IMR-90 (cell line): ENCODE data around the gene PRM2. TPM values are rescaled to one million over a fixed set of nuclear protein-coding genes. Genes with fewer than 3 reads are reported as not detected.

Experiments used
- ATAC-seq: fragments of 200-7000 bp; cut with Tn5 transposase; 2 replicates; pipeline ENCODE4 v1.9.1; 2020; ENCODE audit warnings: low read depth, mild to moderate bottlenecking, moderate library complexity
- BruUV-seq: library from RNA; stranded (reverse); fragments of 400-500 nt; replicated peaks from 2 replicates; lab custom pipeline; 2021; lab: Mats Ljungman, UMichigan
- CTCF ChIA-PET: fragments of 300-600 bp; formaldehyde crosslinking; extraction: SDS; loops from one replicate; lab custom pipeline; 2021; ENCODE audit warnings: antibody characterized with exemption; lab: Yijun Ruan, JAX
- POLR2A ChIA-PET: fragments of 300-600 bp; sonication (Branson Sonifier 250); formaldehyde crosslinking; loops from one replicate; lab custom pipeline; 2022; ENCODE audit warnings: antibody characterized with exemption; ENCODE audit not compliant: unreplicated experiment; lab: Charles Lee
- DNase-seq: peaks from one replicate; pipeline ENCODE4 v3.0.0; 2013
- H2AFZ ChIP-seq: replicated peaks from 2 replicates; pipeline ENCODE3; 2013; ENCODE audit warnings: low read length, mild to moderate bottlenecking; ENCODE audit not compliant: poor library complexity
- H2AK5ac ChIP-seq: 2 replicates; pipeline ENCODE4 v1.6.1; 2013; ENCODE audit warnings: low read depth, low read length, inconsistent platforms
- H2AK9ac ChIP-seq: replicated peaks from 2 replicates; pipeline ENCODE3; 2013; ENCODE audit warnings: mild to moderate bottlenecking, low read depth, low read length, moderate library complexity; ENCODE audit not compliant: poor library complexity
- H2BK120ac ChIP-seq: 2 replicates; pipeline ENCODE4 v1.6.1; 2013; ENCODE audit warnings: low read depth, low read length, inconsistent platforms
- H2BK15ac ChIP-seq: 3 replicates; pipeline ENCODE4 v1.6.1; 2013; ENCODE audit warnings: low read depth, low read length, inconsistent platforms
- H2BK20ac ChIP-seq: 2 replicates; pipeline ENCODE4 v1.6.1; 2013; ENCODE audit warnings: low read depth, mild to moderate bottlenecking, inconsistent platforms, low read length, moderate library complexity
- H2BK5ac ChIP-seq: 2 replicates; pipeline ENCODE4 v1.6.1; 2013; ENCODE audit warnings: mild to moderate bottlenecking, low read depth, low read length, inconsistent platforms; ENCODE audit not compliant: poor library complexity, severe bottlenecking
- H3K14ac ChIP-seq: replicated peaks from 2 replicates; pipeline ENCODE4 v1.6.1; 2013; ENCODE audit warnings: low read depth, low read length, inconsistent platforms
- H3K18ac ChIP-seq: 2 replicates; pipeline ENCODE4 v1.6.1; 2013; ENCODE audit warnings: low read depth, low read length, control low read depth
- H3K23ac ChIP-seq: 2 replicates; pipeline ENCODE4 v1.6.1; 2013; ENCODE audit warnings: low read depth, low read length, inconsistent platforms
- H3K27ac ChIP-seq: 2 replicates; pipeline ENCODE4 v1.5.1; 2013; ENCODE audit warnings: mild to moderate bottlenecking, control low read depth, low read length; ENCODE audit not compliant: insufficient read depth
- H3K27me3 ChIP-seq: 2 replicates; pipeline ENCODE4 v1.6.1; 2013; ENCODE audit warnings: low read length; ENCODE audit not compliant: control insufficient read depth, insufficient read depth
- H3K36me3 ChIP-seq: 2 replicates; pipeline ENCODE4 v1.6.1; 2013; ENCODE audit warnings: low read length, mixed read lengths; ENCODE audit not compliant: control insufficient read depth, insufficient read depth
- H3K4ac ChIP-seq: 2 replicates; pipeline ENCODE4 v1.6.1; 2013; ENCODE audit warnings: low read depth, low read length, inconsistent platforms
- H3K4me1 ChIP-seq: 2 replicates; pipeline ENCODE4 v1.6.1; 2013; ENCODE audit warnings: low read length, mixed read lengths; ENCODE audit not compliant: control insufficient read depth, insufficient read depth
- H3K4me2 ChIP-seq: 2 replicates; pipeline ENCODE4 v1.6.1; 2013; ENCODE audit warnings: low read depth, mild to moderate bottlenecking, control low read depth, low read length, moderate library complexity
- H3K4me3 ChIP-seq: 2 replicates; pipeline ENCODE4 v1.5.1; 2013; ENCODE audit warnings: low read depth, mild to moderate bottlenecking, control low read depth, low read length, moderate library complexity; ENCODE audit not compliant: insufficient read depth
- H3K56ac ChIP-seq: 2 replicates; pipeline ENCODE4 v1.6.1; 2013; ENCODE audit warnings: low read length, inconsistent platforms; ENCODE audit not compliant: insufficient read depth; ENCODE audit errors: extremely low read depth
- H3K79me1 ChIP-seq, 2 experiments: 2 replicates each; pipeline ENCODE4 v1.6.1; 2013; ENCODE audit warnings: low read length in 2 of 2, inconsistent platforms in 1 of 2, low read depth in 1 of 2
- H3K9ac ChIP-seq: 2 replicates; pipeline ENCODE4 v1.6.1; 2013; ENCODE audit warnings: low read depth, low read length, control low read depth
- H3K9me1 ChIP-seq: 2 replicates; pipeline ENCODE4 v1.6.1; 2013; ENCODE audit warnings: low read length, inconsistent platforms; ENCODE audit not compliant: insufficient read depth
- H3K9me3 ChIP-seq: 2 replicates; pipeline ENCODE4 v1.6.1; 2013; ENCODE audit warnings: low read length; ENCODE audit not compliant: control insufficient read depth, insufficient read depth
- H4K20me1 ChIP-seq: 2 replicates; pipeline ENCODE4 v1.6.1; 2013; ENCODE audit warnings: low read length, inconsistent platforms; ENCODE audit not compliant: insufficient read depth
- H4K5ac ChIP-seq: 2 replicates; pipeline ENCODE4 v1.6.1; 2013; ENCODE audit warnings: mild to moderate bottlenecking, low read depth, low read length, control low read depth
- H4K8ac ChIP-seq, 2 experiments: 2 replicates each; pipeline ENCODE4 v1.6.1; 2013; ENCODE audit warnings: low read depth in 2 of 2, low read length in 2 of 2, control low read depth in 1 of 2, inconsistent platforms in 1 of 2
- H4K91ac ChIP-seq: 2 replicates; pipeline ENCODE4 v1.6.1; 2013; ENCODE audit warnings: low read depth, low read length, inconsistent platforms; ENCODE audit not compliant: insufficient read depth
- BHLHE40 ChIP-seq: fragments of 150-350 bp; IDR thresholded peaks from 2 replicates; pipeline ENCODE4 v1.6.1; 2016; ENCODE audit warnings: mild to moderate bottlenecking, low read depth, low read length
- CEBPB ChIP-seq: IDR thresholded peaks from 2 replicates; pipeline ENCODE4 v1.6.1; 2012; ENCODE audit warnings: low read depth, low read length, improper control_type of control experiment
- POLR2A ChIP-seq: IDR thresholded peaks from 2 replicates; pipeline ENCODE4 v1.6.1; 2012; ENCODE audit warnings: mild to moderate bottlenecking, low read depth, low read length
- RCOR1 ChIP-seq: IDR thresholded peaks from 2 replicates; pipeline ENCODE4 v1.6.1; 2012; ENCODE audit warnings: mild to moderate bottlenecking, low read length, improper control_type of control experiment; ENCODE audit not compliant: insufficient replicate concordance
- RFX5 ChIP-seq: IDR thresholded peaks from 2 replicates; pipeline ENCODE4 v1.8.0; 2012; ENCODE audit warnings: low read depth, mild to moderate bottlenecking, low read length, moderate library complexity
- WGBS, 2 experiments: methylation state at CpG; one replicate each; pipeline versions ENCODE4 v1.1.5 to v1.1.7; 2013; ENCODE audit warnings: missing lambda C conversion rate in 2 of 2; ENCODE audit not compliant: insufficient read length in 1 of 2; ENCODE audit errors: extremely low coverage in 2 of 2; 5-methylcytosine and 5-hydroxymethylcytosine counted together
- dilution Hi-C: fragments of 300-500 bp; cut with HindIII; formaldehyde crosslinking; loops from one replicate; pipeline ENCODE4 v1.14.3; 2018; ENCODE audit warnings: low sequenced_read_pairs; ENCODE audit not compliant: unreplicated experiment
- in situ Hi-C: fragments of 300-500 bp; cut with MboI; formaldehyde crosslinking; loops from 3 replicates; pipeline ENCODE4 v1.14.3; 2019; ENCODE audit warnings: low sequenced_read_pairs, inconsistent platforms, mixed read lengths
- intact Hi-C: fragments of 100-400 bp; cut with micrococcal nuclease; formaldehyde crosslinking; loops from 2 replicates; pipeline ENCODE4 v1.10.0; 2022
- polyA plus RNA-seq, 3 experiments: library from polyadenylated mRNA; depleted of rRNA; stranded (reverse); fragments of >200 nt; gene quantifications; 2 replicates each; pipeline ENCODE4 v1.2.3, GENCODE V29; 2012; ENCODE audit warnings: low replicate concordance in 1 of 3
- total RNA-seq: library from RNA; depleted of rRNA; stranded (reverse); fragments of >200 nt; gene quantifications from 2 replicates; pipeline ENCODE4 v1.2.3, GENCODE V29; 2012
- TF ChIP-seq, protein P1 (sequence below): fragments of 150-350 bp; IDR thresholded peaks from 2 replicates; pipeline ENCODE4 v1.6.1; 2016; ENCODE audit warnings: low read depth, mild to moderate bottlenecking, low read length, moderate library complexity, borderline replicate concordance
- TF ChIP-seq, protein P2 (sequence below): conservative IDR thresholded peaks from 2 replicates; pipeline ENCODE4 v1.5.1; 2012; ENCODE audit warnings: mild to moderate bottlenecking, low read depth, low read length, improper control_type of control experiment

The PRM2 gene
- total and polyA plus RNA-seq, 2 of the 4 experiments (the other 2 are of a cell fraction) = not detected

DNA sequence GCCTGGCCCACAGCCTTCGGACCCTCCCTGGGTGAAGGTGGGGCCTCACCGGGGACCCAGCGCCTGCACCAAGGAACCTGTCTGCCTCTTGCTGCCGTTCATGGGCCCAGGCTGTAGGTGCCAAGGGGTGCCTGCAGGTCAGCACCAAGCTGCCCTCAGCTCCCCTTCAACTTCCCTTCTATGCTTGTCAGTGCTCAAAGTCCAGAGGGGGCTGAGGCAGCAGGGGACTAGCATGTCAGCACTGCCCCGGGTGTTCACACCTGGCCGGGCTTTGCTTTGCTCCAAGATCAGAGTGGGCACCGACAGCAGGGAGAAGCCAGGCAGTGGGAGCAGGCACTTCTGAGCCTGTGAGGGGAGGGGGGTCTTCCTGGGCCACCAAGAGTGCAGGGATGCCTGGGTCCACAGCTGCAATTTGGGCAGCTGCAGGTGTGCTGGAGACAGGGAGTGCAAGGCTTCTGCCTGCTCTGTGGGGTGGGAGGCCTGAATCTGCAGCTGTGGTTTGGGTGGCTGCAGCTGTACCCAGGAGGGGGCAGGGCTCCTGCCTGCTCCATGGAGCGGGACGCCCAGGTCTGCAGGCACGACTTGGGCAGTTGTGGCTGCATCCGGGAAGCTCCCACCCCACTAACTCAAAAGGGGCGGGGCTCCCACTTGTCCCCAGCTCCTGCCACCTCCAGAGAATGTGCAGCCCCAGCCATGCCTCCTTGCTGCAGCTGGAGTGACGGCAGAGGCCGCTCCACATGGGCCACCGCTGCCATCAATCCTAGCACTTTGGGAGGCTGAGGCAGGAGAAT, 32.4 kb upstream of the PRM2 start:
- BruUV-seq = no TSS peak
- Histone ChIP-seq H2AK9ac (no peak overlapping the region), H4K8ac (no peak overlapping the region), H4K20me1 (no peaks in the 10 kb centered on the region), H3K18ac (no peak overlapping the region), H2BK15ac (no peak overlapping the region), H4K5ac (no peak overlapping the region), H3K27ac (no peak overlapping the region), H3K9ac (no peak overlapping the region), H2BK5ac (no peak overlapping the region), H3K14ac (no peak overlapping the region), H3K23ac (no peak overlapping the region), H3K9me3 (no peaks in the 10 kb centered on the region), H3K4ac (no peak overlapping the region), H3K4me1 (peaks cover 16% of the 10 kb centered on the region), H3K9me1 (peaks cover 16% of the 10 kb centered on the region), H2BK120ac (no peak overlapping the region), H3K4me3 (no peak overlapping the region), H3K79me1 (peaks cover 0 to 5% of the 10 kb centered on the region in 2 experiments; a peak in 2 of 4 replicates), H2AFZ (no peak overlapping the region), H3K4me2 (no peak overlapping the region), H3K27me3 (no peaks in the 10 kb centered on the region), H2BK20ac (no peak overlapping the region), H2AK5ac (no peak overlapping the region), H3K36me3 (no peaks in the 10 kb centered on the region), H3K56ac (no peak overlapping the region), H4K91ac (no peak overlapping the region)
- POLR2A ChIA-PET = no interaction called here
- TF ChIP-seq RCOR1 (no peak), CEBPB (no peak), BHLHE40 (no peak), POLR2A (no peak), RFX5 (no peak)
- TF ChIP-seq, protein P1, sequence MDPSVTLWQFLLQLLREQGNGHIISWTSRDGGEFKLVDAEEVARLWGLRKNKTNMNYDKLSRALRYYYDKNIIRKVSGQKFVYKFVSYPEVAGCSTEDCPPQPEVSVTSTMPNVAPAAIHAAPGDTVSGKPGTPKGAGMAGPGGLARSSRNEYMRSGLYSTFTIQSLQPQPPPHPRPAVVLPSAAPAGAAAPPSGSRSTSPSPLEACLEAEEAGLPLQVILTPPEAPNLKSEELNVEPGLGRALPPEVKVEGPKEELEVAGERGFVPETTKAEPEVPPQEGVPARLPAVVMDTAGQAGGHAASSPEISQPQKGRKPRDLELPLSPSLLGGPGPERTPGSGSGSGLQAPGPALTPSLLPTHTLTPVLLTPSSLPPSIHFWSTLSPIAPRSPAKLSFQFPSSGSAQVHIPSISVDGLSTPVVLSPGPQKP = no peak
- TF ChIP-seq, protein P2, sequence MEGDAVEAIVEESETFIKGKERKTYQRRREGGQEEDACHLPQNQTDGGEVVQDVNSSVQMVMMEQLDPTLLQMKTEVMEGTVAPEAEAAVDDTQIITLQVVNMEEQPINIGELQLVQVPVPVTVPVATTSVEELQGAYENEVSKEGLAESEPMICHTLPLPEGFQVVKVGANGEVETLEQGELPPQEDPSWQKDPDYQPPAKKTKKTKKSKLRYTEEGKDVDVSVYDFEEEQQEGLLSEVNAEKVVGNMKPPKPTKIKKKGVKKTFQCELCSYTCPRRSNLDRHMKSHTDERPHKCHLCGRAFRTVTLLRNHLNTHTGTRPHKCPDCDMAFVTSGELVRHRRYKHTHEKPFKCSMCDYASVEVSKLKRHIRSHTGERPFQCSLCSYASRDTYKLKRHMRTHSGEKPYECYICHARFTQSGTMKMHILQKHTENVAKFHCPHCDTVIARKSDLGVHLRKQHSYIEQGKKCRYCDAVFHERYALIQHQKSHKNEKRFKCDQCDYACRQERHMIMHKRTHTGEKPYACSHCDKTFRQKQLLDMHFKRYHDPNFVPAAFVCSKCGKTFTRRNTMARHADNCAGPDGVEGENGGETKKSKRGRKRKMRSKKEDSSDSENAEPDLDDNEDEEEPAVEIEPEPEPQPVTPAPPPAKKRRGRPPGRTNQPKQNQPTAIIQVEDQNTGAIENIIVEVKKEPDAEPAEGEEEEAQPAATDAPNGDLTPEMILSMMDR = no peak
- ATAC-seq (no peak), DNase-seq (no peak)
- CTCF ChIA-PET = no interaction called here
- intact Hi-C loops (no loop called here), dilution Hi-C loops (no loop called here), in situ Hi-C loops (loop anchor here (5.0 kb wide), 1 partner anchor 46 kb away; no protein-coding TSS in a partner anchor)
- 71% methylated on average over 5 of the region's 15 CpGs; no CpG with 5 or more reads in 1 of the 2 experiments for WGBS, 2 experiments
